Motor neuron (in vitro differentiated cells): ENCODE data around the gene RAC3. TPM values are rescaled to one million over a fixed set of nuclear protein-coding genes. Genes with fewer than 3 reads are reported as not detected.

Experiments used
- ATAC-seq, 8 experiments: fragments of 200-7000 bp; cut with Tn5 transposase; replicated peaks in 6 of 8; 2 replicates each; pipeline ENCODE4 v1.8.0; 2021; ENCODE audit warnings: mild to moderate bottlenecking in 8 of 8, moderate library complexity in 8 of 8
- H3K27ac ChIP-seq, 2 donors: fragments of 250-450 bp; sonication (Bioruptor Pico); 2 replicates each; pipeline ENCODE4 v1.9.0; 2021; ENCODE audit warnings: antibody characterized with exemption in 2 of 2, mild to moderate bottlenecking in 2 of 2, moderate library complexity in 1 of 2
- H3K4me1 ChIP-seq, 2 donors: fragments of 250-450 bp; sonication (Bioruptor Pico); replicated peaks in 1 of 2; 2 replicates each; pipeline ENCODE4 v1.6.1; 2021; ENCODE audit warnings: antibody characterized with exemption in 2 of 2, mild to moderate bottlenecking in 2 of 2, moderate library complexity in 1 of 2
- H3K4me3 ChIP-seq, 5 donors: fragments of 250-450 bp; sonication (Bioruptor Pico); 2 replicates each; pipeline ENCODE4 v1.9.0; 2021; ENCODE audit warnings: antibody characterized with exemption in 5 of 5, mild to moderate bottlenecking in 5 of 5, moderate library complexity in 4 of 5
- WGBS, 10 experiments: fragments of 450-650 bp; shearing (Covaris generic); methylation state at CpG; one replicate each; pipeline ENCODE4 v1.0.0; 2022; 5-methylcytosine and 5-hydroxymethylcytosine counted together
- in situ Hi-C, 9 experiments: fragments of 400-800 bp; cut with MboI; loops; one replicate each; pipeline ENCODE4 v1.15.0; 2021; ENCODE audit warnings: low sequenced_read_pairs in 9 of 9, low pct_unique_long_range_greater_than_20kb in 2 of 9; ENCODE audit not compliant: unreplicated experiment in 9 of 9
- total RNA-seq, 8 experiments: library from RNA; unstranded; fragments of 300-600 nt; gene quantifications; 2 replicates each; pipeline versions ENCODE4 v1.2.3 to v1.2.4, GENCODE V29; 2022

RAC3 gene
- total RNA-seq, 8 experiments from 2014 or later: 1.8 to 92.9 (median 52.3) TPM

- H3K27ac ChIP-seq: no peak overlapping the region
- no peak overlapping the region for H3K4me3 ChIP-seq
- ATAC-seq: no peak
- H3K4me1 ChIP-seq: peaks cover 7 to 12% of the 10 kb centered on the region in 2 donors
- 92 to 100% (median 100%) methylated on average over 1 to 3 of the region's 38 CpGs; no CpG with 5 or more reads in 7 of the 10 experiments for WGBS, 10 experiments
- in situ Hi-C loops: no loop called here
Observed at GRCh38 chr17:82054351-82055022, 23.0 kb downstream of the RAC3 start.

- peaks cover 7 to 12% of the 10 kb centered on the region in 2 donors for H3K4me1 ChIP-seq
- H3K27ac ChIP-seq: no peak overlapping the region
- in situ Hi-C loops: no loop called here
- no peak for ATAC-seq
- no peak overlapping the region for H3K4me3 ChIP-seq
- 80 to 100% (median 96%) methylated on average over 1 to 7 of the region's 26 CpGs; no CpG with 5 or more reads in 4 of the 10 experiments for WGBS, 10 experiments
Observed at GRCh38 chr17:82055023-82055964, 23.8 kb downstream of the RAC3 start.

- 94 to 100% (median 97%) methylated on average over 2 to 9 of the region's 28 CpGs; no CpG with 5 or more reads in 5 of the 10 experiments for WGBS, 10 experiments
- H3K27ac ChIP-seq: no peak overlapping the region
- ATAC-seq: no peak
- H3K4me3 ChIP-seq: no peak overlapping the region
- peaks cover 7% of the 10 kb centered on the region in 2 donors for H3K4me1 ChIP-seq
- in situ Hi-C loops: no loop called here
Observed at GRCh38 chr17:82055965-82056728, 24.7 kb downstream of the RAC3 start.

- Histone ChIP-seq H3K4me1 (peaks cover 7% of the 10 kb centered on the region in 2 donors), H3K27ac (no peak overlapping the region), H3K4me3 (no peak overlapping the region)
- in situ Hi-C loops: no loop called here
- WGBS, 10 experiments: 80 to 100% (median 93%) methylated on average over 1 to 6 of the region's 29 CpGs; no CpG with 5 or more reads in 5 of the 10 experiments
- ATAC-seq: peak in 2 of 8 experiments; percentile 3 to 12
Observed at GRCh38 chr17:82056729-82057621, 25.5 kb downstream of the RAC3 start.

- Histone ChIP-seq H3K4me3 (no peak overlapping the region), H3K4me1 (no peaks in the 10 kb centered on the region), H3K27ac (no peak overlapping the region)
- in situ Hi-C loops: no loop called here
- 60 to 100% (median 91%) methylated on average over 1 to 7 of the region's 17 CpGs; no CpG with 5 or more reads in 5 of the 10 experiments for WGBS, 10 experiments
- ATAC-seq: peak in 1 of 8 experiments; percentile 2
Observed at GRCh38 chr17:82058230-82058854, 26.9 kb downstream of the RAC3 start.

- H3K4me1 ChIP-seq: no peaks in the 10 kb centered on the region
- 67 to 100% (median 94%) methylated on average over 3 of the region's 10 CpGs; no CpG with 5 or more reads in 7 of the 10 experiments for WGBS, 10 experiments
- H3K4me3 ChIP-seq: no peak overlapping the region
- no peak for ATAC-seq
- in situ Hi-C loops: no loop called here
- no peak overlapping the region for H3K27ac ChIP-seq
Observed at GRCh38 chr17:82058855-82059249, 27.4 kb downstream of the RAC3 start.

- Histone ChIP-seq H3K4me3 (no peak overlapping the region), H3K4me1 (peaks cover 2% of the 10 kb centered on the region in 2 donors), H3K27ac (no peak overlapping the region)
- WGBS, 10 experiments: 70 to 100% (median 100%) methylated on average over 2 to 3 of the region's 19 CpGs; no CpG with 5 or more reads in 7 of the 10 experiments
- in situ Hi-C loops: no loop called here
- ATAC-seq: no peak
Observed at GRCh38 chr17:82059272-82060000, 28.0 kb downstream of the RAC3 start.

- no peak for ATAC-seq
- WGBS, 10 experiments: 81 to 100% (median 91%) methylated on average over 1 to 12 of the region's 16 CpGs; no CpG with 5 or more reads in 7 of the 10 experiments
- Histone ChIP-seq H3K27ac (peak overlapping the region in 1 of 2 donors; percentile 49), H3K4me1 (peaks cover 7% of the 10 kb centered on the region in 2 donors), H3K4me3 (no peak overlapping the region)
- in situ Hi-C loops: no loop called here
Observed at GRCh38 chr17:82060001-82060380, 28.5 kb downstream of the RAC3 start.

- no peak for ATAC-seq
- Histone ChIP-seq H3K4me1 (peaks cover 7% of the 10 kb centered on the region in 2 donors), H3K27ac (no peak overlapping the region), H3K4me3 (no peak overlapping the region)
- in situ Hi-C loops: no loop called here
- WGBS, 10 experiments: 77 to 100% (median 100%) methylated on average over 1 to 4 of the region's 14 CpGs; no CpG with 5 or more reads in 7 of the 10 experiments
Observed at GRCh38 chr17:82060614-82061013, 29.1 kb downstream of the RAC3 start.

- no peak for ATAC-seq
- 100% methylated on average over 2 of the region's 34 CpGs; no CpG with 5 or more reads in 9 of the 10 experiments for WGBS, 10 experiments
- Histone ChIP-seq H3K4me1 (peaks cover 11% of the 10 kb centered on the region in 2 donors), H3K27ac (no peak overlapping the region), H3K4me3 (no peak overlapping the region)
- in situ Hi-C loops: no loop called here
Observed at GRCh38 chr17:82061047-82061925, 29.8 kb downstream of the RAC3 start.
